ENCODE data around the gene CGB3.
A peak's percentile ranks its signal among the peaks of the same experiment; 100 is the strongest.
"Not testable (repeated sequence)": the region's sequence is repeated elsewhere in the genome, so short reads cannot be mapped to it uniquely, and the experiment has no call there.

The CGB3 gene

DNA sequence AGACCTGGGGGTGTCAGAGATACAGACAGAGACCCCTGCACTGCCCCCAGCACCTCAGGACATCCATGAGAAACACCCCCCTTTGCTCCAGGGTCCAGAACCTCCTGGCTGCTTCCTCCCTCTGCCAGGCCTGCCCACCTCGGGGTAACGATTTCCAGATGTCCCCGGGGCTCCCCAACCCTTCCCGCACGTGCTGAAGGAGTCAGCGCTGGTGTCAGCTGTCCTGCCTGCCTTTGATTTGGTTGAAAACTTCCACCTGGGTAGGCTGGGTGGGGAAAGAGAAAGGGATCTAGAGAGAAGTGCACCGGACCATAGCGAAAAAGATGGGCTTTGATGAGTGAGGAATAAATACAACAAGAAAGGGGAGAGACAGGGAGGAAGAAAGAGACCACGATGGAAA, 34.9 kb upstream of the CGB3 start:
- WGBS, result 89% methylated on average over 9 of the region's 9 CpGs
- H3K9me3 ChIP-seq (ENCODE audit: insufficient read depth, low read depth, low read length), result no peaks in the 10 kb centered on the region
- peaks cover 7% of the 10 kb centered on the region; the same call in 1 of the 2 replicates for H3K4me1 ChIP-seq (ENCODE audit: insufficient read depth, low read length)
- no peaks in the 10 kb centered on the region for H3K36me3 ChIP-seq (ENCODE audit: insufficient read depth, low read length)
- no peak overlapping the region for H3K9ac ChIP-seq (ENCODE audit: low read depth, low read length)
- H3K27me3 ChIP-seq (ENCODE audit: insufficient read depth, low read length), result peaks cover 53% of the 10 kb centered on the region
- H3K4me3 ChIP-seq (ENCODE audit: low read length), result no peak overlapping the region
- no peak overlapping the region for H3K27ac ChIP-seq (ENCODE audit: low read depth, low read length)

DNA sequence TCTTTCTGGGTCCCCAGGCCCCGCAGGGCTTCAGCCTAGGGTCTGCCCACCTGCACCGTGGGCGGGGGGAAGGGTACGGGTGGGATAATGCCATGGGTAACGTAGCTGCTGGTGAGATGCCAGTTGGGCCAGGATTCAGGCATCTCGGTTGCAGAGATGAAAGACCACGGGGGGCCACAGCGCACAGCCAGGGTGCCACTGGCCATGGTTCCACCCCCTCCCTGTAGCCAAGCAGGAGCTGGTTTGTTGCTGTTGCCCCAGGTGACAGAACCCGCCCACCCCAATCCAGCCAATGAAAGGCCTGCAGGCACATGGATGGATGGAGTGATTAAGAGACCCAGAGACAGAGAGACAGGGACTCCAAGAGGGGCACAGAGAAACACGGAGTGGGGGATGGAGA, 34.4 kb upstream of the CGB3 start:
- 80% methylated on average over 10 of the region's 10 CpGs for whole genome bisulfite sequencing
- H3K9me3 ChIP-seq (ENCODE audit: insufficient read depth, low read depth, low read length), result no peaks in the 10 kb centered on the region
- H3K36me3 ChIP-seq (ENCODE audit: insufficient read depth, low read length), result no peaks in the 10 kb centered on the region
- peaks cover 53% of the 10 kb centered on the region for H3K27me3 ChIP-seq (ENCODE audit: insufficient read depth, low read length)
- no peak overlapping the region for H3K27ac ChIP-seq (ENCODE audit: low read depth, low read length)
- H3K4me1 ChIP-seq (ENCODE audit: insufficient read depth, low read length), result 0 out of 2 replicates have a peak, but pooled peaks cover 3% of the 10 kb centered on the region
- no peak overlapping the region for H3K9ac ChIP-seq (ENCODE audit: low read depth, low read length)
- H3K4me3 ChIP-seq (ENCODE audit: low read length), result no peak overlapping the region

DNA sequence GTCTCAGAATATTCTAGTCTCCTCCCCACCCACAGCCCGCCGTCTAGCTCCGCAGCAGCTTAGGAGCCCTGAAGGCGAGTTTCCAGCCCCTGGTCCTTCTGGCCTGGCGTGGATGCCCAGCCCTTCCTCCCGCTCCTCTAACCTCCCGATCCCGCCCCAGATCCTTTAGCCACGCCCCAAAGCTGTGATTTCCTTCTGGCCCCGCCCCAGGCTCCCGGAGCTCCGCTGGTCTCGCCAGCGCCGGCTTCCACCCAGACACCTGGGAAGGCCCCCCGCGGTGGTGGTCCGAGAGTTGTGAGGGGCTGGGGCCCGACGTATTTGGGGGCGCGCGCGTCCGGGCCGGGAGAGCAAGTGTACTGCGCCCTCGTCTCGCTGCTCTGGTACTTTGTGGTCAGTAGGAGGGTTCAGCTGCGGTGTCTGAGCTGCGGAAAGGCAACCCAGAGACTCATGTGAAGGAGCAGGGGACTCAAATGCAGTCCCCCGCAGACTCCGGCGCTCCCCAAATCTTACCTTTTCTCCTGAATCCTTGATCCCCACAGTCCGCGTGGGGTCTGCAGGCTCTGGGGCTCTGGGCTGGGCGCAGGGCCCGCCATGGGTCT, 33.6 kb upstream of the CGB3 start, which contains the start of gene CGB7:
CGB7 (minus strand) TSS at position 114 of the 599 bp plus-strand sequence. CDS start 2,374 bp downstream, outside the sequence.
- Histone ChIP-seq H3K4me3 (ENCODE audit: low read length) (peak within 1 kb of the TSS; percentile 63), H3K9me3 (ENCODE audit: insufficient read depth, low read depth, low read length) (no peaks in the 10 kb centered on the region), H3K27me3 (ENCODE audit: insufficient read depth, low read length) (peaks cover 53% of the 10 kb centered on the region), H3K27ac (ENCODE audit: low read depth, low read length) (no peak within 1 kb of the TSS), H3K36me3 (ENCODE audit: insufficient read depth, low read length) (no peaks in the 10 kb centered on the region), H3K4me1 (ENCODE audit: insufficient read depth, low read length) (0 out of 2 replicates have a peak, but pooled peaks cover 3% of the 10 kb centered on the region), H3K9ac (ENCODE audit: low read depth, low read length) (no peak within 1 kb of the TSS)
- 13% methylated on average over 38 of the region's 38 CpGs for WGBS

DNA sequence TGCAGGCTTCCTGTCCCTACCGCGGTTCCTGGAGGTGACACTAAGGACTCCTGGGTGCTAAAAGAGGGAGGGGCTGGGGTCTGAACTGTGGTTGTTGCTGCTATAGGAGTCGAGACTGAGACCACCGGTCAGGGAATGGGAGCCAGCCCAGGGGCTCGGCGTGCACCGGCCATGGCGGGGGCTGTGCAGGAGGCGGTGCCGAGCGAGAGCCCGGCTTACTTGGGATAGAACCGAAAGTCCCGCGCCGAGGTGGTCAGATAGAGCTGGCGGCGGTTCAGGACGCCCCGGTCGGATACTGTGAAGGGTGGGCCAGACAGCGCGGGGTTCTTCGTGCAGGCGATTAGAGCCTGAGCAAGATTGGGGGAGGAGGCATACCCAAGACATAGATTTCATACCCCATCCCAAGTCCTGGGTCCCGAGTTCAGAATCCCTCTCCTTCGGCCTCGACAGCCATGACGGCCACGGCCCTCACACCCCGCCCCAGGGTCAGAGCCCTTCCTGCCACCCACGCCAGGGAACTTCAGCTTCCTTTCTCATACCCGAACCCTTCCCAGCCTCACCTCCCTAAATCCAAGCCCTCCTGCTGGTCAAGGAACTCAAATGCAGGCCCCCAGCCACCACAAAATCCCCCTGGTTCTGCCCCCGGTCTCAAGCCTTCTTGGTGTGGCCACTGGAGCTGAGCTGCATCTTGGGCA, 32.9 kb upstream of the CGB3 start:
- not testable (repeated sequence) for H3K36me3 ChIP-seq (ENCODE audit: insufficient read depth, low read length); H3K27ac ChIP-seq (ENCODE audit: low read depth, low read length); H3K9me3 ChIP-seq (ENCODE audit: insufficient read depth, low read depth, low read length); H3K9ac ChIP-seq (ENCODE audit: low read depth, low read length); H3K4me1 ChIP-seq (ENCODE audit: insufficient read depth, low read length)
- peak overlapping the region; percentile 63 for H3K4me3 ChIP-seq (ENCODE audit: low read length)
- WGBS, result 8% methylated on average over 31 of the region's 34 CpGs
- H3K27me3 ChIP-seq (ENCODE audit: insufficient read depth, low read length), result peaks cover 53% of the 10 kb centered on the region

DNA sequence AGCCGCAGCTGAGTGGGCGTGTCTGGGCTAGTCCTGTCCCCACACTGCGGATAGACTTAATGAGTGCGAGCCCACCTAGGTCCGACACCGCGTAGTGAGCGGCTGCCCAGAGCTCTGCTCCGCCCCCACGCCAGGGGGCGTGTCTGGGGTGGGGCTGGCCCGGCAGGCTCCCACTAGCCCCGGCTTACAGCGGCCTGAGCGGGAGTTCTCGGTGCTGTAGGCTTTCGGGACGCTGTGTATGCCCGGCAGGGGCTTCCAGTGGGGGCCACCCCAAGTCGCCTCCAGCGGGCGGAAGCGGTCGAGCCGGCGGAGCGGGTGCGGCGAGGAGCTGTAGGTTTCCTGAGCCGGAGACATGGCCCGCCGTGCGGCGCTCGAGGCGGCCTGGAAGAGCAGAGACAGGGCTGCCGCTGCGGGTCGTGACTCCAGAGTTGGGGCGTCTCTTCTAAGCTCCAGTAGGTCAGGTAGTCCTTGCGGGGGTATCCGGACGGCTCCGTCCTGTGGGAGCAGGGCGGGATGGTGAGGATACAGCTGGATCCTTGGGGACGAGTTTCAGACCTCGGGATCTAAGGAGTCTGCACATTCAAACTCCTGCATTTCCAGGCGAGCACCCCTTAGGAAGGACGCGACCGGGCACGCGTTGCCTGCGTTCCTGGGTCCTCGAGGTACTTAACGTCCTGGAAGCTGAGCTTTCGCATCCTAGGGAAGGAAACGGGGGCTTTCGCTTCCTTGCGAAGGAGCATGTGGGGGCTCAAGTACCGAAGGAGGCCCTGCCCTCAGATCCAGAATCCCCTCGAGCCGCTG, 32.2 kb upstream of the CGB3 start:
- peaks cover 53% of the 10 kb centered on the region for H3K27me3 ChIP-seq (ENCODE audit: insufficient read depth, low read length)
- peak overlapping the region; percentile 63 for H3K4me3 ChIP-seq (ENCODE audit: low read length)
- H3K27ac ChIP-seq (ENCODE audit: low read depth, low read length), result no peak overlapping the region
- no peak overlapping the region for H3K9ac ChIP-seq (ENCODE audit: low read depth, low read length)
- H3K36me3 ChIP-seq (ENCODE audit: insufficient read depth, low read length), result no peaks in the 10 kb centered on the region
- H3K4me1 ChIP-seq (ENCODE audit: insufficient read depth, low read length), result 0 out of 2 replicates have a peak, but pooled peaks cover 3% of the 10 kb centered on the region
- WGBS, result 2% methylated on average over 63 of the region's 63 CpGs
- H3K9me3 ChIP-seq (ENCODE audit: insufficient read depth, low read depth, low read length), result no peaks in the 10 kb centered on the region

DNA sequence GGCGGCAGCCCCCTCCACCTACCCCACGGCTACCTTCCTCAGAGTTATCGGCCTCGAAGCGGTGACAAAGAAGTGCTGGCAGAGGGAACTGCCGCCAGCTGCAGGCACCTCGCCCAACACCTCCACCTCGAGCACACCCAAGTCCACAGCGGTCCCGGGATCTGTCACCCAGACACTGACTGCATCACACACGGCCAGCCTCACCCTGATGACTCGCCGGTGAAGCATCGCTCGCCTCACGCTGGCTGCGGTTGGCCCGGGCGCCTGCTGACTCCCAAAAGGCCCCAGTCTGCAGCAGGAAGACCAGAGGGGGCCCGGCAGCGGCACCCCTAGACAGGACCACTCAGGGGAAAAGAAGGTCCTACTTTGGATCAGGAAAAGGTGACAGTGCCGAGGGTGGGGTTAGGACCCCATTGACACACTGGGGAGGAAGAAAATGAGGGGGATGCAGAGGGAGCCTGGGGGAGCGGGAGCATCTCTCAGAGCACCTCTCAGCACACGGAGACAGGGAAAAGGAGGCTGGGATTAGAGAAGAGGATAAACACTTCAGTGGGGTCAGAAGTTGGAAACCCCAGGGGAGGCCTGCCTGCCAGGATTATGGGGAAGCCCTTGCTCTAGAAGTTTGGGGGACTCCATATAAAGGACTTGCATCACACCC, 26.4 kb upstream of the CGB3 start:
- H3K36me3 ChIP-seq (ENCODE audit: insufficient read depth, low read length); H3K9ac ChIP-seq (ENCODE audit: low read depth, low read length); H3K9me3 ChIP-seq (ENCODE audit: insufficient read depth, low read depth, low read length); H3K4me3 ChIP-seq (ENCODE audit: low read length); H3K27ac ChIP-seq (ENCODE audit: low read depth, low read length); H3K4me1 ChIP-seq (ENCODE audit: insufficient read depth, low read length); H3K27me3 ChIP-seq (ENCODE audit: insufficient read depth, low read length): not testable (repeated sequence)
- WGBS, result 72% methylated on average over 24 of the region's 24 CpGs

DNA sequence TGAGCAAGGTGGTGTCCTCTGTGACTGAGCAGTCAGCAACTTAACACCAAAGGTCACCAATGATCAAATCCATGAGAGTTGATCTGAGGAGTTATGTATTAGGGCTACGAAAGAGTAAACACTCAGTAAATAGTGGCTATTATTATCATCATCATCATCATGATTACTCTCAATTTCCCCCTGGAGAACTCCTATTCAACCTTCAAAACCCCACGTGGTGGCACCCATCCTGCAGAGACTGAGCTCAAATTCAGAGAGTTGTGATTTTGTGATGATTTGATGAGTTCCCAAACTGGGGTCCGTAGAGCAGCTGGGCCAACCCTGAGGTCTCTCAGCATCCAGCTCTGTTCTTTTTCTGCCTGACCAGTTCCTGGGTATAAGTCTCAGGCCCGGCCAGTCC, 25.7 kb upstream of the CGB3 start:
- no CpG with 5 or more reads among the region's 4 CpGs for WGBS
- not testable (repeated sequence) for H3K4me3 ChIP-seq (ENCODE audit: low read length); H3K9me3 ChIP-seq (ENCODE audit: insufficient read depth, low read depth, low read length)

DNA sequence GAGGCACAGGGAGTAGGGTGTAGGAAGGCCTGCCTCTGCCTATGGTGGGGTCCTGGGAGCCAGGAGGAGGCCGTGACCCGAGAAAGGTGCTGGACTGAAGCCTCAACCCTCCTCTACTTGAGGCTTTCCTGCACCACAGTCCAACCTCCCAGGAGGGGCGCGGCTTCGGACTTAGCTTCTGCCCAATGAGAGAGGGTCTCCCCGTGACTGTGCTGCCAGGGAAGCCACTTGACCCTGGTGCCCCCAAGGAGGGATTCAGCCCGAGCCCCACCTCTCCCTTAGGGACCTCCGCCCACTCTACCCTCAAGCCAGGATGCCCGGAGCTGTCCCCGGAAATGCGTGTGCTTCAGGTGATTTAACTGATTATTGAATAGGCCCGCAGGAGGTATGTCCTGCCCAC, 24.9 kb upstream of the CGB3 start, which contains the start of gene CGB8:
CGB8 (minus strand) TSS at position 101 of the 400 bp plus-strand sequence. CDS start 372 bp downstream, outside the sequence.
- H3K27ac ChIP-seq (ENCODE audit: low read depth, low read length); H3K4me1 ChIP-seq (ENCODE audit: insufficient read depth, low read length); H3K9ac ChIP-seq (ENCODE audit: low read depth, low read length); H3K4me3 ChIP-seq (ENCODE audit: low read length); H3K36me3 ChIP-seq (ENCODE audit: insufficient read depth, low read length); H3K9me3 ChIP-seq (ENCODE audit: insufficient read depth, low read depth, low read length); H3K27me3 ChIP-seq (ENCODE audit: insufficient read depth, low read length): not testable (repeated sequence)
- 79% methylated on average over 10 of the region's 12 CpGs for WGBS

More for the DNA sequence above, 25.7 kb upstream of the CGB3 start:
- not testable (repeated sequence) for H3K9ac ChIP-seq (ENCODE audit: low read depth, low read length); H3K36me3 ChIP-seq (ENCODE audit: insufficient read depth, low read length); H3K4me1 ChIP-seq (ENCODE audit: insufficient read depth, low read length); H3K27me3 ChIP-seq (ENCODE audit: insufficient read depth, low read length); H3K27ac ChIP-seq (ENCODE audit: low read depth, low read length)

DNA sequence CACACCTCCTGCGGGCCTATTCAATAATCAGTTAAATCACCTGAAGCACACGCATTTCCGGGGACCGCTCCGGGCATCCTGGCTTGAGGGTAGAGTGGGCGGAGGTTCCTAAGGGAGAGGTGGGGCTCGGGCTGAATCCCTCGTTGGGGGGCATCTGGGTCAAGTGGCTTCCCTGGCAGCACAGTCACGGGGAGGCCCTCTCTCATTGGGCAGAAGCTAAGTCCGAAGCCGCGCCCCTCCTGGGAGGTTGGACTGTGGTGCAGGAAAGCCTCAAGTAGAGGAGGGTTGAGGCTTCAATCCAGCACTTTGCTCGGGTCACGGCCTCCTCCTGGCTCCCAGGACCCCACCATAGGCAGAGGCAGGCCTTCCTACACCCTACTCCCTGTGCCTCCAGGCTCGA, 19.4 kb upstream of the CGB3 start, which contains the start of gene CGB5:
CGB5 (plus strand) TSS at position 301 of the 400 bp plus-strand sequence. CDS start 362 bp downstream, outside the sequence.
- not testable (repeated sequence) for H3K9ac ChIP-seq (ENCODE audit: low read depth, low read length); H3K4me1 ChIP-seq (ENCODE audit: insufficient read depth, low read length)
- WGBS, result 82% methylated on average over 14 of the region's 15 CpGs

DNA sequence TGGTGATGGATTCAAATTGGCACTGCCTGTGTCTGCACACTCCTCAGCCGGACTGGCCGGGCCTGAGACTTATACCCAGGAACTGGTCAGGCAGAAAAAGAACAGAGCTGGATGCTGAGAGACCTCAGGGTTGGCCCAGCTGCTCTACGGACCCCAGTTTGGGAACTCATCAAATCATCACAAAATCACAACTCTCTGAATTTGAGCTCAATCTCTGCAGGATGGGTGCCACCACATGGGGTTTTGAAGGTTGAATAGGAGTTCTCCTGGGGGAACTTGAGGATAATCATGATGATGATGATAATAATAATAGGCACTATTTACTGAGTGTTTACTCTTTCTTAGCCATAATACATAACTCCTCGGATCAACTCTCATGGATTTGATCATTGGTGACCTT, 18.5 kb upstream of the CGB3 start:
- not testable (repeated sequence) for H3K36me3 ChIP-seq (ENCODE audit: insufficient read depth, low read length); H3K9me3 ChIP-seq (ENCODE audit: insufficient read depth, low read depth, low read length); H3K9ac ChIP-seq (ENCODE audit: low read depth, low read length); H3K27ac ChIP-seq (ENCODE audit: low read depth, low read length); H3K4me3 ChIP-seq (ENCODE audit: low read length); H3K27me3 ChIP-seq (ENCODE audit: insufficient read depth, low read length); H3K4me1 ChIP-seq (ENCODE audit: insufficient read depth, low read length)
- no CpG with 5 or more reads among the region's 4 CpGs for WGBS

More for the DNA sequence above, 19.4 kb upstream of the CGB3 start, which contains the start of gene CGB5:
- not testable (repeated sequence) for H3K4me3 ChIP-seq (ENCODE audit: low read length); H3K27me3 ChIP-seq (ENCODE audit: insufficient read depth, low read length); H3K9me3 ChIP-seq (ENCODE audit: insufficient read depth, low read depth, low read length); H3K27ac ChIP-seq (ENCODE audit: low read depth, low read length); H3K36me3 ChIP-seq (ENCODE audit: insufficient read depth, low read length)

Data from HUES64 (cell line).